ENCODE measurements around the gene RNU5B-1. TPM values are rescaled to one million over a fixed set of nuclear protein-coding genes. Genes with fewer than 3 reads are reported as not detected.

The RNU5B-1 gene
- total and polyA plus RNA-seq, 9 of the 15 experiments (the other 6 are each of a cell fraction or from before 2014, with no cell fraction given) = 14.2 TPM; not detected in 8

GRCh38 chr15:65286704-65287519, 17.6 kb upstream of the RNU5B-1 start, which contains the start of gene PARP16 (continued):
- TF ChIP-seq, protein P1, sequence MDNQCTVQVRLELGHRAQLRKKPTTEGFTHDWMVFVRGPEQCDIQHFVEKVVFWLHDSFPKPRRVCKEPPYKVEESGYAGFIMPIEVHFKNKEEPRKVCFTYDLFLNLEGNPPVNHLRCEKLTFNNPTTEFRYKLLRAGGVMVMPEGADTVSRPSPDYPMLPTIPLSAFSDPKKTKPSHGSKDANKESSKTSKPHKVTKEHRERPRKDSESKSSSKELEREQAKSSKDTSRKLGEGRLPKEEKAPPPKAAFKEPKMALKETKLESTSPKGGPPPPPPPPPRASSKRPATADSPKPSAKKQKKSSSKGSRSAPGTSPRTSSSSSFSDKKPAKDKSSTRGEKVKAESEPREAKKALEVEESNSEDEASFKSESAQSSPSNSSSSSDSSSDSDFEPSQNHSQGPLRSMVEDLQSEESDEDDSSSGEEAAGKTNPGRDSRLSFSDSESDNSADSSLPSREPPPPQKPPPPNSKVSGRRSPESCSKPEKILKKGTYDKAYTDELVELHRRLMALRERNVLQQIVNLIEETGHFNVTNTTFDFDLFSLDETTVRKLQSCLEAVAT (IDR thresholded peaks at IDR 0.05) = no peak
- TF ChIP-seq GABPB1 (CRISPR knock-in tag; IDR thresholded peaks at IDR 0.05) (peak; percentile 32; the same call in 1 of the 2 replicates), NFE2 (IDR thresholded peaks at IDR 0.05; ENCODE audit: low read depth) (no peak), ZBTB8A (IDR thresholded peaks at IDR 0.05; ENCODE audit: partially characterized antibody) (no peak), UBTF (IDR thresholded peaks at IDR 0.05; ENCODE audit: borderline replicate concordance in 1 of 2, low read depth in 2 of 2, low read length in 2 of 2) (no peak), POLR2A (conservative IDR thresholded peaks at IDR 0.05) (peak; percentile 69), BRF1 (IDR thresholded peaks at IDR 0.05; ENCODE audit: borderline replicate concordance, extremely low read depth, insufficient read length) (no peak), SAP30 (IDR thresholded peaks at IDR 0.05; ENCODE audit: borderline replicate concordance, insufficient read depth, low read depth, low read length, poor library complexity, severe bottlenecking) (peak; percentile 51), SMAD3 (CRISPR knock-in tag; conservative IDR thresholded peaks at IDR 0.05) (no peak), MECOM (CRISPR knock-in tag; IDR thresholded peaks at IDR 0.05) (no peak), ZNF174 (CRISPR knock-in tag; IDR thresholded peaks at IDR 0.05) (no peak), ZBTB7A (IDR thresholded peaks at IDR 0.05; ENCODE audit: borderline replicate concordance, control insufficient read depth, low read depth, low read length) (0 out of 2 replicates have a peak, but pooled peaks have one; percentile 65), POLR2AphosphoS5 (IDR thresholded peaks at IDR 0.05; ENCODE audit: control insufficient read depth, insufficient read depth, low read depth, low read length) (peak; percentile 46; the same call in 1 of the 2 replicates), SRSF9 (IDR thresholded peaks at IDR 0.05; ENCODE audit: borderline replicate concordance, low read depth, low read length) (no peak)
- TF ChIP-seq, protein P2, sequence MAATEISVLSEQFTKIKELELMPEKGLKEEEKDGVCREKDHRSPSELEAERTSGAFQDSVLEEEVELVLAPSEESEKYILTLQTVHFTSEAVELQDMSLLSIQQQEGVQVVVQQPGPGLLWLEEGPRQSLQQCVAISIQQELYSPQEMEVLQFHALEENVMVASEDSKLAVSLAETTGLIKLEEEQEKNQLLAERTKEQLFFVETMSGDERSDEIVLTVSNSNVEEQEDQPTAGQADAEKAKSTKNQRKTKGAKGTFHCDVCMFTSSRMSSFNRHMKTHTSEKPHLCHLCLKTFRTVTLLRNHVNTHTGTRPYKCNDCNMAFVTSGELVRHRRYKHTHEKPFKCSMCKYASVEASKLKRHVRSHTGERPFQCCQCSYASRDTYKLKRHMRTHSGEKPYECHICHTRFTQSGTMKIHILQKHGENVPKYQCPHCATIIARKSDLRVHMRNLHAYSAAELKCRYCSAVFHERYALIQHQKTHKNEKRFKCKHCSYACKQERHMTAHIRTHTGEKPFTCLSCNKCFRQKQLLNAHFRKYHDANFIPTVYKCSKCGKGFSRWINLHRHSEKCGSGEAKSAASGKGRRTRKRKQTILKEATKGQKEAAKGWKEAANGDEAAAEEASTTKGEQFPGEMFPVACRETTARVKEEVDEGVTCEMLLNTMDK (IDR thresholded peaks at IDR 0.05; ENCODE audit: borderline replicate concordance, insufficient read depth, low read depth, low read length, poor library complexity, severe bottlenecking) = peak; percentile 82
- TF ChIP-seq, protein P3, sequence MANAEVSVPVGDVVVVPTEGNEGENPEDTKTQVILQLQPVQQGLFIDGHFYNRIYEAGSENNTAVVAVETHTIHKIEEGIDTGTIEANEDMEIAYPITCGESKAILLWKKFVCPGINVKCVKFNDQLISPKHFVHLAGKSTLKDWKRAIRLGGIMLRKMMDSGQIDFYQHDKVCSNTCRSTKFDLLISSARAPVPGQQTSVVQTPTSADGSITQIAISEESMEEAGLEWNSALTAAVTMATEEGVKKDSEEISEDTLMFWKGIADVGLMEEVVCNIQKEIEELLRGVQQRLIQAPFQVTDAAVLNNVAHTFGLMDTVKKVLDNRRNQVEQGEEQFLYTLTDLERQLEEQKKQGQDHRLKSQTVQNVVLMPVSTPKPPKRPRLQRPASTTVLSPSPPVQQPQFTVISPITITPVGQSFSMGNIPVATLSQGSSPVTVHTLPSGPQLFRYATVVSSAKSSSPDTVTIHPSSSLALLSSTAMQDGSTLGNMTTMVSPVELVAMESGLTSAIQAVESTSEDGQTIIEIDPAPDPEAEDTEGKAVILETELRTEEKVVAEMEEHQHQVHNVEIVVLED (CRISPR knock-in tag; IDR thresholded peaks at IDR 0.05) = peak; percentile 39
- TF ChIP-seq, protein P4, sequence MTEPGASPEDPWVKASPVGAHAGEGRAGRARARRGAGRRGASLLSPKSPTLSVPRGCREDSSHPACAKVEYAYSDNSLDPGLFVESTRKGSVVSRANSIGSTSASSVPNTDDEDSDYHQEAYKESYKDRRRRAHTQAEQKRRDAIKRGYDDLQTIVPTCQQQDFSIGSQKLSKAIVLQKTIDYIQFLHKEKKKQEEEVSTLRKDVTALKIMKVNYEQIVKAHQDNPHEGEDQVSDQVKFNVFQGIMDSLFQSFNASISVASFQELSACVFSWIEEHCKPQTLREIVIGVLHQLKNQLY (CRISPR knock-in tag; conservative IDR thresholded peaks at IDR 0.05) = no peak

Data from K562 (cell line).